H7 (cell line): Measurements from ENCODE around the gene S100A11. TPM values are rescaled to one million over a fixed set of nuclear protein-coding genes. Genes with fewer than 3 reads are reported as not detected.

Experiments
- DNase-seq: peaks from one replicate; pipeline ENCODE4 v3.0.0; 2012
- H3K27me3 ChIP-seq: 2 replicates; pipeline ENCODE4 v1.6.0; 2011; ENCODE audit warnings: mild to moderate bottlenecking, low read length; ENCODE audit not compliant: control insufficient read depth, insufficient read depth
- H3K36me3 ChIP-seq: replicated peaks from 2 replicates; pipeline ENCODE4 v1.5.1; 2011; ENCODE audit warnings: low read length; ENCODE audit not compliant: control insufficient read depth, insufficient read depth
- H3K4me3 ChIP-seq: 2 replicates; pipeline ENCODE4 v1.5.1; 2011; ENCODE audit warnings: low read depth, mild to moderate bottlenecking, control low read depth, low read length, moderate library complexity; ENCODE audit not compliant: insufficient read depth
- total RNA-seq: library from RNA; depleted of rRNA; stranded (reverse); fragments of >200 nt; shearing (Covaris generic); gene quantifications from 2 replicates; pipeline ENCODE4 v1.2.3, GENCODE V29; 2014; rRNA removed

Gene S100A11
- total RNA-seq, 1 experiment from 2014 or later = 597 TPM

DNA sequence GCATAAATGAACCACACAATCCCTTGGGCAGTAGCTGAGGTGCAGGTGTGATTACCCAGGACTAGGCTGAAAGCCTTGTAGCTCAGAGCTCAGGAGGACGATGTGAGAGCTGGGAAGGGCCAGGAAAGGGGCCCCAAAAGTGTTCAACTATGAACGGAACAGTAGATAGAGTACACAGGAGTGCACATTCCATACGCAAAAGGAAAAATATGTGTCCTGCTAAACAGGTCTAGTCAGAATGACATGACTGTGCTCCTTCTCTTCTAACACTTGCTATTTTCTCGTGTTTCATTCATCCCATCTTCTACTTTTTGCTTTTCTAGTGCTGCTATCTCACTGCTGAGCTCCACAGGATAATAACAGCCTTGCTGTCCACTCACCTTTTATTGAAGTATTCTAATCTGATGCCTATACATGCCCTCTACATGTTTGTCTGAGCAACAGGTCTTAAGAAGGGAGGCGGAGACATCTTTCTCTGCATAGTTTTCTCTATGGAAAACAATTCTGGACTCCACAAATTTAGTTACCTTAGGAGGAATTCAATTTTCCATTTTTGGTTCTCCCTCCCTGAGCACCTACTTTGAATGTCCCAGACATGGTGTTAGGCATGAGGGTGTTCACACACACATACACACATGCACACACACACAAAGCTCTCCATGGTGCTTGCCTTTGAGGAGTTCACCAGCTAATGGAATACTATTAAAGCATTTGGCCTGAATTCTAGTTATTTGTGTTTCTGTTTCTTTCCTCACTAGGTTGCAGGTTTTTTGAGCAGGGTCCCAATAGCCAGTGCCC lies 46.5 kb downstream of the S100A11 start:
- H3K4me3 ChIP-seq = no peak overlapping the region
- H3K36me3 ChIP-seq = no peaks in the 10 kb centered on the region
- DNase-seq = no peak
- no peaks in the 10 kb centered on the region for H3K27me3 ChIP-seq

DNA sequence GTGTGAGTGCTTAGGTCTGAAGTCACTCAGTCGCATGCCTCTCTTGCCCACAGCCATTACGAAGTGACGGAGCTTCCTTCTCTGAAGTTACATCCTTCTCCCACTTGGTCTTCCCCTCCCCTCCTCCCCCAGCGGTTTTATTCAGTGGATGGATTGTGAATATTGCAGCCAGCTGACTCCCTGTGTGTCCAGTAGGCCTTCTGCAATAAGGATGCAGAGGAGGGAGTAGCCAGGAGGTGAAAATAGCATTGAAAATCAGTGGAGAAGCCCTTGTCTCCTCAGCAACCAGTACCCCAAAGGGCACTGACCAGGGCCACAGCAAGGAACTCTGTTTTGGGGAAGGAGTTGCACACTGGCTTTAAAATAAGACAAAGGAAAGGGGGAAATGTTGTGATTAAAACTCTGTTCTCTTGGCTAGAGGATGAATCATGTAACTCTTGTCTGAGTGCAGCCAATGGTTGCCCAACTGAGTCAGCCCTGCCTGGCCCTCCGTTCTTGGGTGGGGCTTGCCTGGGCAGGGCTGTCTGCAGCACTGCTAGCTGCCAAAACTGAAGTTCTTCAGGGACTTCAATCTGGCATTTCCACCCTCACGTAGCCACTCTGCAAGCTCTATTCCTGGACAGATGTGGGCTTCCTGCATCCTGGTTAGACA lies 47.5 kb downstream of the S100A11 start:
- no peak overlapping the region for H3K4me3 ChIP-seq
- no peak for DNase-seq
- peaks cover 2% of the 10 kb centered on the region for H3K36me3 ChIP-seq
- H3K27me3 ChIP-seq = no peaks in the 10 kb centered on the region

DNA sequence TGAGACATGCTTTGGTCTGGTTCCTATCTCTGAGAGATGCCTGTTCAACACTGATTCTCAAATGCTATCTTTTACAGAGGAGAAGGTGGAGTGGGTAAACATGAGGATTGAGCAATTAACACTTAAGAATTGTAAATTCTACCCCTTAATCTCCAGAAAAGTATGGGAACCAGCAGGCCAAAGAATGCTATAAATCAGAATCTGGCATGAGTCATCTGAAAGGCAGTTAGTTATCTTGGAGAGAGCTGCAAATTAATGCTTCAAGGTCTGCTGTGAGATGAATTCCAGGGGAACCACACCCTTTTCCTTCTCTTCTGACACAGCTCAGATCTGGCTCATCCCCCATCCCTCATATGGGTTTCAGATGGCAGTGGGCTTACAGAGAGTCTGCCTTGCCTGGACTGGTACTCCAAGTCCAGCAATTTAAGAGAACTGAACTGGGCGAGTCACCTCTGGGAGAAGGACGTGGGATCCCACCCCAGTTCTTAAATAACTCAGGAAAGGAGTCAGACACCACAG lies 48.3 kb downstream of the S100A11 start:
- Histone ChIP-seq H3K27me3 (no peaks in the 10 kb centered on the region), H3K4me3 (no peak overlapping the region), H3K36me3 (peaks cover 7% of the 10 kb centered on the region)
- no peak for DNase-seq

DNA sequence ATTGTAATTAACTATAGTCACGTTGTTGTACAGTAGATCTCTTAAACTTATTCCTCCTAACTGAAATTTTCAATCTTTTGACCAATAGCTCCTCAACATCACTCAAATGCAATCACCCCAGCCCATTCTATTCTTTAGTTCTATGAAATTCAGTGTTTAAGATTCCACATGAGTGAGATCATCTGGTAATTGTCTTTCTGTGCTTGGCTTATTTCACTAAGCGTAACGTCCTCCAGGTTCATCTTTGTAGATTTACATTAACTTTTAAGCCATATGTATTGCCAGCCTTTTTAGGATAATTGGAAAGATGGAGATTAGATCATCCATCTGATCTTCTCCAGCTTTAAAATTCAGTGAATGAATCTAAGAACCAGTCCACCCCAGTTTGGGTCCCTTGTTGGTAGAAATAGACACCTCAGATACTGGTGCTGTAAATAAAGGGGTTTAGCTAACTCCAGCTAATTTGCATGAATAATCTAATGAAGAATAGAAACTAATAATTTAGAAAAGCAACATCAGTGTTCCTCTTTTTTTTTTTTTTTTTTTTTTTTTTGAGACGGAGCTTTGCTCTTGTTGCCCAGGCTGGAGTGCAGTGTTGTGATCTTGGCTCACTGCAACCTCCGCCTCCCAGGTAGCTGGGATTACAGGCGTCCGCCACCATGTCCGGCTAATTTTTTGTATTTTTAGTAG lies 50.2 kb downstream of the S100A11 start:
- Histone ChIP-seq H3K27me3 (no peaks in the 10 kb centered on the region), H3K36me3 (peaks cover 8% of the 10 kb centered on the region), H3K4me3 (no peak overlapping the region)
- no peak for DNase-seq

DNA sequence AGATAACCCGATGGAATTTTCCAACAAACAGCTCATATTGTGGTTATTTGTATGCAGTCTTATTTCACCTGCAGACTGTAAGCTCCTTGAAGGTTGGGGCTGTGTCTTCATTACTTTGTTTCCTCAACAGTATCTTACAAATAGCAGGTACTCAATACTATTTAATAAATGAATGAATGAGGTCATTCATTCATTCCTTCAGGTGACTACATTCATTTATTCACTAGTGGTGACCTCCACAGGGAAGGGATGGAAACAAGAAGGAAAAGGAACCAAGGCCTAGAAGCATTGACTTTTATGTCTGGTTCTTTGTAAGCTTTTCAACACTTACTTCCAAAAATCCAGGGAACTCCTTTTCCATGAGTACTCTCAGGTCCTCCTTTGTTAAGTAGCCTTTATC lies 51.0 kb downstream of the S100A11 start:
- H3K4me3 ChIP-seq = no peak overlapping the region
- no peaks in the 10 kb centered on the region for H3K27me3 ChIP-seq
- peaks cover 8% of the 10 kb centered on the region for H3K36me3 ChIP-seq
- DNase-seq = no peak

DNA sequence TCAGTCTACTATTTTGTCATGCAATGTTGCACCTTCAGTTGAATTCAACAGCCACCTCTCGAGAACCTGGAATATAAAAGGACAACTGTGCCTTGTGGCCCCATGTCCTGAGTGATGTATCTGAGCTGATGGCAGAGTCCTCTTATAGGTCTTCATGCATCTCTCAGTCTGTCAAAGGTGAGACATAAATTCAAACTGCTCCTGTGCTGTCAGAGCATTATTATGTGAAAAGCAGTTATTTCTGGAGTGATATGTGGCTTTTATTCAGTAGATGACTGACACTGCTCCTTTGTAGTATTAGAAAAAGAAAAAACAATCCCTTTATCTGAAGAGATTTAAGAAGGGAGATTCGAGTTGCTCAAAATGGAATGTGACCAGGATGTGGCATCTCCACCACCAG lies 51.5 kb downstream of the S100A11 start:
- no peaks in the 10 kb centered on the region for H3K27me3 ChIP-seq
- peaks cover 8% of the 10 kb centered on the region for H3K36me3 ChIP-seq
- no peak overlapping the region for H3K4me3 ChIP-seq
- DNase-seq = no peak

DNA sequence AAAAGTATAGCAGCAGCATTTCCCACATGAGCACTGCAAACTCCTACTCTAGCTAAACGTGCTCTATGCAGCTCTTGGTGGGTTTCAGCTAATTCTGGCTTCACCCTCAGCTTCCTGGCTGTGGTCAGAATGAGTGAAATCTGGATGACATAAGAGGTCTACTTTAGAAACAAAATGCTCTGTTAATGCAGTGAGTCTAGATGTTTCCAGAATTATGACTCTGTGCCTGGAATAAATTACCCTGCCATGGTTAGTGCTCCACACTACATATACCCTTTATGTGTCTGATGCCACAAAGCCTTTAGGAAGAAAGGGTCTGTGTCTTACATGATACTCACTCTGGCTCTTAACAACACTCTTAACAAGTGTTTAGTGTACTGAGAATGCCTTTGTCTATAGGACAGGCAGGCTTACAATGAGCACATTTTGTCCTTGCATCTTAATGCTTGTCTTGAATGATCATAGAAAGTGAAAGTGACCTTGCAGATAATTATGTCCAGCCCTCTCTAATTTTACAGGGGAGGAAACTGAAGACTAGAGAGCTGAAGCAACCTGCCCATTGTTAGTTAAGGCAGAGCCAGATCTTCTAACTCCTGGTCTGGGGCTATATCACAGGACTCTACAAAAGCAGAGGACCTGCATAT lies 52.4 kb downstream of the S100A11 start:
- peaks cover 8% of the 10 kb centered on the region for H3K36me3 ChIP-seq
- no peak for DNase-seq
- no peak overlapping the region for H3K4me3 ChIP-seq
- H3K27me3 ChIP-seq = no peaks in the 10 kb centered on the region

Other genes starting within 250 kb of the S100A11 start
- gene TDRKH, start 246.5 kb downstream of the S100A11 start, total RNA-seq = 20.9 and 25.0 TPM in 2 replicates
- gene LINGO4, start 231.6 kb downstream of the S100A11 start, total RNA-seq = 0.07 TPM in 1 of 2 replicates, not detected in the other
- 0.18 and 0.42 TPM in 2 replicates for gene RORC, start 205.2 kb downstream of the S100A11 start, total RNA-seq
- 0.30 and 0.90 TPM in 2 replicates for gene C2CD4D, start 197.2 kb downstream of the S100A11 start, total RNA-seq
- not detected in 2 replicates for gene THEM5, start 183.3 kb downstream of the S100A11 start, total RNA-seq
- gene THEM4, start 127.5 kb downstream of the S100A11 start, total RNA-seq = 21.4 and 22.6 TPM in 2 replicates
- gene S100A10, start 43.1 kb downstream of the S100A11 start, total RNA-seq = 102 and 116 TPM in 2 replicates
- gene TCHHL1, start 52.1 kb upstream of the S100A11 start, total RNA-seq = not detected in 2 replicates
- gene TCHH, start 78.4 kb upstream of the S100A11 start, total RNA-seq = not detected in 2 replicates
- not detected in 2 replicates for gene RPTN, start 122.2 kb upstream of the S100A11 start, total RNA-seq
- gene HRNR, start 187.2 kb upstream of the S100A11 start, total RNA-seq = not detected in 2 replicates